ENCODE measurements around the gene C1QTNF3. TPM values are rescaled to one million over a fixed set of nuclear protein-coding genes. Genes with fewer than 3 reads are reported as not detected.

C1QTNF3 gene
- total RNA-seq, 1 donor from 2014 or later = 34.8 TPM

DNA sequence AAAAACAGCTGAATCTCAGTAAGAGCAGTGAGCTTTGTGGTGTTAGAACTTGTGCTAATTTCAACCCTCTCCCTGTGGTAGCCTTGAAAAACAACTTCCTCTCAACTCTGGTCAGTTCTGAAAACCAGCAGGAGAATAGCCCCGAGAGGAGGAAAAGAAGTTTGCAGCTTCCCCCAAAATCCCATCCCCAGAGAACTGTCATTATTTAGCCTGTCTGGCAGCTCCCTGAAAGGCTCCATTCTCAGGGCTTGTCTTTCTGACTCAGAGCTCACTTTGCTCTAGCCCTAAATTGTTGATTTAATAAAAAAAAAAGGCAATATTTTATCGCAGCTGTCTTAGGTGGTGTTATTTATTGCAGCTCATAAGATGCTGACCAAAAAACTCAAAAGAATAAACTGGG lies 47.1 kb downstream of the C1QTNF3 start:
- no peak for DNase-seq

DNA sequence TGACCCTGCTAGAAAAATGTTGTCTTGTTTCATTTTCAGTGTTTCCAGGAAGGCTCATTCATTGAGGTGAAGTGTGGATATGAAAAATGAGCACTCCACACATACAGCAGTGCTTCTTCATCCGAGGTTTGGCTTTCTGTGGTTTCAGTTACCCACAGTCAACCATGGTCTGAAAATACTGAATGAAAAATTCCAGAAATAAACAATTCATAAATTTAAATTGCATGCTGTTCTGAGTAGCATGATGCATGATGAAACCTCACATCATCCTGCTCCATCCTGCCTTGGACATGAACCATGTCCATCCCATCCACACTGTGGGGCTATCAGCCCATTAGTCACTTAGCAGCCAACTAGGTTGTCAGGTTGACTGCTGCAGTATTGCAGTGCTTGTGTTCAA lies 48.2 kb downstream of the C1QTNF3 start:
- DNase-seq = no peak

DNA sequence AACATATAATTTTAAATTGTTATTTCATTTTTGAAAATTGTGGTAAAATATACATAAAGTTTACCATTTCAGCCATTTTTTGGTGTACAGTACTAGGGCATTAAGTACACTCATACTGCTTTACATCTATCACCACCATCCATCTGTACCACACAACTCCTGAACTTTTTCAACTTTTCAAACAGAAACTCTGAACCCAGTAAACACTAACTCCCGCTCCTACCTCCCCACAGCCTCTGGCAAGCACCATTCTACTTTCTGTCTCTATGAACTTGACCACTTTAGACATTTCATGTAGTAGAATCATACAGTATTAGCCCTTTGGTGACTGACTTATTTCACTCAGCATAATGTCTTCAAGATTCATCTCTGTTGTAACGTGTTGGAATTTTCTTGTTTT lies 50.1 kb downstream of the C1QTNF3 start:
- DNase-seq = no peak

DNA sequence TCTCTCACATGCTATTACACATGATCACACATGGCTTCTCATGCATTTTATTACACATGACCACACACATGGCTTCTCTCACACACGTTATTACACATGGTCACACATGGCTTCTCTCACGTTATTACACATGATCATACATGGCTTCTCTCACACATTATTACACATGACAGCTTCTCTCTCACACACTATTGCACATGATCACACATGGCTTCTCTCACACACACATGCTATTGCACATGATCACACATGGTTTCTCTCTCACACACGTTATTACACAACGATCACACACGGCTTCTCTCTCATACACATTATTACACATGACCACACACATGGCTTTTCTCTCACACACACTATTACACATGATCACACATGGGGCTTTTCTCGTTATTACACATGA lies 57.6 kb downstream of the C1QTNF3 start:
- DNase-seq = no peak

DNA sequence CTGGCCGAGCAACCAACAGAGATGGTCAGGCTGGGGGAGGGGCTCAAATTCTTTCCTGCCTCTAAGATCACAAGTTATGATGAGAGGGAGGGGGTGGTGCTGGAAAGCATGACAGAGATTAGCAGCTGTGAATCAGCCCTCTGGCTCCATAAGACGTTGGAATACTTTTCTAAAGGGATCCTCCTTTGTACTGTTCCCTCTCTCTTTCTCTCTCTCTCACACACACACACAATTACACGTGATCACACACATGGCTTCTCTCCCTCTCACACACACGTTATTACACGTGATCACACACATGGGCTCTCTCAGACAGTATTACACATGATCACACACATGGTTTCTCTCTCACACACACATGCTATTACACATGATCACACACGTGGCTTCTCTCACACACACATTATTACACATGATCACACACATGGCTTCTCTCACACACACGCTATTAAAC lies 58.3 kb downstream of the C1QTNF3 start, which contains the start of gene SLC45A2:
Gene SLC45A2 (minus strand): TSS at position 23 of the 454 bp plus-strand sequence. CDS start 110 bp downstream, outside the sequence.
- DNase-seq = no peak

DNA sequence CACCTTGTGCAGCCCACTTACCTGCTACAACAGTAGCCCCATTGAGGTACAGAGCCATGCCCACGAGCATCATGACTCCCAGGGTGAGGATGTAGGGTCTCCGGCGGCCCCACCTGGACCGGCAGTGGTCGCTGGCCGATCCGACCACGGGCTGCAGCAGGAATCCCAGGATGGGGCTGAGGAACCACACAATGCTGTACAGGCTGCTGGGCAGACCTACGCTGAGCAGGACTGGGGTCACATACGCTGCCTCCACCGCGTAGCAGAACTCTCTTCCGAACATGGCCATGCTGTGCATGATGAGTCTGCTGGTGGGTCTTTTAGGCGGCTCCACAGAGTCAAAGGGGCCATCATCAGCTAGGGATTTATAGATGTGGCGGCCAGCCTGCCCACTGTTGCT lies 58.8 kb downstream of the C1QTNF3 start:
- DNase-seq = no peak

DNA sequence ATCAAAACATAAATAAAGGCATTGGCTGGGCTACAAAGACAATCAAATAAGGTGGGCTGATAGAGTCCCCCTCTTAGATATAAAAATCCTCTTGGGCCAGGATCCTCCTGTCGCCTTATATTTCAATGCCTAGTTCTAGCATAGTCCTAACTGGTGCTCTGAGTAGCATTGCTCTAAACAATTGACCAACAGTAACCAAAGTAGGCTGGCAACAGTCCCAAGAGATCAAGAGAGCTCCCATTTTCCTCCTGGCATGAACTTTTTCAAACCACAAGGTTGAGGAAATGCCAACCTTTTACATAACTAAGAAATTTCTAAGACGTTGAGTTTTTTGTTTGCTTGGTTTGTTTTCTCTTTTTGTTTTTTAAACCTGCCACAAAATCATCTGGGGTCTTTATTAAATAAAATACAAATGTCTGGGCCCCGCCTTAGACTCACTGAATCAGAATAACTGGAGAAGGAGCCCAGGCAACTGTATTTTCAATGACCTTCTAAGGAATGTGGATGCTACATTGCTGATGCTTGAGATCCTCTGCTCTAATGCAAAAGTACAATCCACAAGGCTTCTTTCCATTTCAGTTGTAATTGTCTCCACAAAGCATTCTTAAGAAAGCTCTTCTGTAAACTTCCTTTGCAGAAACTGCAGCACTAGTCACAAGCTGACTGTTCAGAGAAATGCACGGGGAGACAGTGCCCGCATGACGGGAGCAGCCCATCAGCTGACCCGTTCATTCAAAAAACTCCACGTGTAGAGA lies 61.4 kb downstream of the C1QTNF3 start:
- DNase-seq = no peak

DNA sequence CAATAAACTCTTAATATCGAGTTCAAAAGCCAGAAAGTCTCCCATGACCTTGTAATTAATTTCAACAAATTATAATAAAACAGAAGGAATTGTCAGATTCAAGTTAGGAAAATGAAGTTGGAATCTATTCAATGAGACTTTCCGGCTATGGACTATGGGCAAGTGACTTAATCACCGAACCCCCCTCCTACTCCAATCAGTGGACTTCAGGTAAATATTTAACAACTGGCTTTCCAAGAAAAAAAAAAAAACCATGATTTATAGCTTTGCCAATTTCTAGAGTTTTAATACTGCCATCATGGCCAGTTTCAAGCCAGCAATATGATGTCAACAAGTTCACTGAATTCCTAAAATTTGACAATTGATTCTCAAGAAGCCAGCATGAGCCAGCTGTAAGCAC lies 63.0 kb downstream of the C1QTNF3 start:
- no peak for DNase-seq

DNA sequence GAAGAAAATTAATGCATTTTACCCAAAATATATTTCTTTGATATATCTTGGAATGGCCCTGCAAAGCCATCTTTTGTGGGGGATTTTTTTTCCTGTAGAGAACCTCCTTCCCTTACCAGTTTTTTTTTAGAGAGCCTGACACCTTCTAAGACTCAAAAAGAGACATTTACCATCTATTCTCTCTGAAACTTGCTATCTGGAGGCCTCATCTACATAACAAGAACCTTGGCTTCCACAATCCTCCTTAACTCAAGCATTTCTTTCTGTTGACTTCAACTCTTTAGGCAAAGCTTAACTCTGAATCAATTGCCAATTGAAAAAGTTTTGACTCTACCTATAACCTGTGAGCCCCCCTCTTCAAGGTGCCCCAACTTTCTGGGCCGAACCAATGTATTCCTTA lies 64.7 kb downstream of the C1QTNF3 start:
- DNase-seq = no peak

DNA sequence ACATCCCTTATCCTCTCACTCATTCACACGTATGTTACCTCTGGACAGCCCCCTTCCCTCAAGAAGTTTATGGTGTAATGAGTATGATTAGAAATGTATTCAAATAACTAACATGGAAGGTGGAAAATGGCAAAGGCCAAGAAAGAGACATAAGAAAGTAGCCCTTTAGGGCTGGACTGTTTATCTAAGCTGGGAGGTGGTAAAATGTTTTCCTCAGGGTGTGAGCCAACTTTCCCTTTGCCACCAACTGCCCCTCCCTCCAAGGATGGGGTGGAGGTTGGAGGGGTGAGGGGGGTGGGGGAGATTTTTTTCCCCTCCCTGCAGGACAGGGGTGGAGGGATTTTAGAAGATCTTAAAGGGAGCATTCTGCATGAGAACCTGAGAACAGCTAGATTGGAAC lies 66.7 kb downstream of the C1QTNF3 start:
- DNase-seq = no peak

DNA sequence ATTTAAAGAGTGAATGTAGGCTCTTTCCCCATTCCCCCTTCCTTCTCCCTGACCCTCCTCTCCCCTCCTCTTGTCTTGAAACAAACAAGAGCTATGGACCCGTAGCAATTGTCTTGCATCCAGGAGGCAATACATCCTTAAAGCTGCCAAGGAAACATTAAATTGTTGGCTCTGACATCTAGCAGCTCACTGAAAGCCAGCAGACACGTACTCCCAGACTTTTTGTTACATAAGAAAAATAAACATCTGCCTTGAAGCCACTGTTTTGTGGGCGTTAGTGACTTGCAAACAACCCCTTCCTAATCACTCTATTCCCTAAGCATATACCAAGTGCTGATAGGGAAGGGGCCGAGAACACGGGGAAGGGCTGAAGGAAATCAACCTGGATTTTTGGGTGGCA lies 67.2 kb downstream of the C1QTNF3 start:
- DNase-seq = peak; percentile 69

DNA sequence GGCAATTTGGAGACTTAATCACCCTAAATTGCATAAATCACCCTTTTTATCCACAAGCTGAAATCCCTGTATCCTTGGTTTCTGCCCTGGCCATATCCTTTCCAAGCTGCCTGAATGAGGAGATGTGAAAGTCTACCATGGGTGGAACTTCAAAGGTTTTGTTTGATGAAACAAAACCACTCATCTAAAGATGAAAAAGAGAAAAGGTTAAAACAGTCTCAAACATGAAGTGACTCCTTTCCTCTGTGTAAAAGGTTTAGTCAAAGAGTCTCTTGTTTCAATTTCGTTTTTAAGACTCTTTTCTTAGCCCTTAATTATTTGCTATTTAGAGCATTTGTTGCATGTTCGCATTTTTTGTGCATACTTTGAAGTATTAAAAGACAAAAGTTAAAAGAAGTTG lies 69.7 kb downstream of the C1QTNF3 start:
- no peak for DNase-seq

DNA sequence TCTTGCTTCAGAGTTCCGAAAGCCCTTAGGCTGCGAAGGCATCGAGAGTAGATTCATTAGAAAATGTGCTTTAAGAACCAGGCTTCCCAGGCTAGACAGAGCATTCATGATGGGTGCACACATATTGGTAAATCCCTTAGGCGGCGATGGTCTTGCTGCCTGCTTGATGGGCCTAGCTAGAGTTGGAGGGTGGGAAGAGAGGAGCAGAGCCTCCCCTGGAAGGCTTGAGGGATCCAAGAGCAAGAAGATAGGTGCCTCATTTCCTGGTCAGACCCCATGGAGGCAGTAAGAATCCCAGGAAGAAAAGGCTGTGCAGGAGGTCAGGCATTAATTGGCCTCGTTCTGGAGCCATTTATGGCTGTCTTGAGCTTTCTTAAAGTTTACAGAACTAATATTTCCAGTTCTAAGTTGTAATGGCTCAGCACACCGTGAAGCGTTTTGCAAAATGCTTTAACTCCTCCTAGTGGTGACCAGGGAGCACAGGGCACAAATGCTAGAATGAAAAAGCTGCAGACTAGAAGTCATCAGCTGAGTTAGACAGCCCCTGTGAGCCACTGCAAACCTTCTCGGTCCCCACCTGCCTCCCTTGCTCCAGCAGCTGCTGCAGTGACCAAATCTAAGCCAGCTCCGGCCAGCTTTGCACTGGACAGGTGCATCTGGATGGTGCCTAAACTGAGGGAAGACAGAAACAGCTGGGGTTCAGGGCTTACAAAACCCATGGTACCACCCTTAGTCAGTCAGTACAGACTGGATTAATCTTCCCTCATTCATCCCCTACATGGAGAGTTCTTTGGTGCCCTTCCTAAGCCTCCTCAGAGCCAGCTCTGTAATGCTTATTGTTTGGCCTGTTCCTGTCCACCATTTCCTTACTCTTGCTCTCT lies 73.2 kb downstream of the C1QTNF3 start:
- peak; percentile 40 for DNase-seq

DNA sequence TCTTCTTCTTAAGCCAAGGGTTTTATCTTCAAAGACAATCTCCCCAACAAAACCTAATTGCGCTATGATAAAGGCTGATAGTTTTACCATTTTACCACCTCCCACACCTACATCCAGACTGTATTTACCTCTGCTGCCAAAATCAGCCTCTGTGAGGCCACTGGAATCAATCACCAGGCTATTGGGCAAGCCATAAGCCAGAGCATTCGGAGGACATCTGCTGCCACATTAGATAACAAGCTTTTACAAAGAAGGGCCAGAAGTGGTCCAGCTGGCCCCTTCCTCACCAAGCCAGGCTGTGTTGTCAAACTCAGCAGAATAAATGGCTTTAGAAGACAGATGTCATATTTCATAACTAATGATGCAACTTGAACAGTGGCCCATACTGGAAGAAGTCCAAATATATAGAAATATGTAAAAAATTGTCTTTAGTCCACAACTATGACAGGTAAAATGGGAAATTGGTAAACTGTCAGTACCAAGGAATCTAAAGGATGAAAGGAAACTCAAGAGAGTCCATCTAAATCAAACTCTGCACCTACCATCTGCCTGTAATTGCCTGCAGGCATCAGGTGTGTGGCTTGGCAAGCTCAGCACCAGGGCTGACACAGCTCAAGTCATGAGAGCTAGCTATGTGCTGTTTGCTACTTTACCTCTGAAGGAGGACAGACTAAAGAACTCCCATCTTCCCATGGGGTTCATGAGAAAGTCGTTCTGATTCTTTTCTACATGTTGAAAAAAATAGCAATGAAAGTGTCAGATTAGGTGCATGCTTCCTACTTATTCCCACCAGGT lies 74.6 kb downstream of the C1QTNF3 start:
- no peak for DNase-seq

Small RNAs within 50 kb of the gene (small RNA-seq; reads per million reads assigned to genes)
- gene AC139783.1 (ENCODE audit: low replicate concordance) = not detected

Other genes starting within 250 kb of the C1QTNF3 start
- gene ADAMTS12, start 151.2 kb downstream of the C1QTNF3 start, total RNA-seq = 26.8 TPM
- gene RXFP3, start 106.8 kb downstream of the C1QTNF3 start, total RNA-seq = not detected
- 0.39 TPM for gene SLC45A2, start 58.5 kb downstream of the C1QTNF3 start, total RNA-seq
- 5.6 TPM for gene AMACR, start 35.2 kb downstream of the C1QTNF3 start, total RNA-seq

All from skin of body (tissue), 3 donors.